ENCODE results near the gene MAN1A1.

Gene MAN1A1

GRCh38 chr6:119345114-119345513, 4.4 kb downstream of the MAN1A1 start:
- DNase-seq, result no peak

- DNase-seq, result no peak
These were observed 5.3 kb downstream of the MAN1A1 start for GRCh38 chr6:119344306-119344705.

- DNase-seq, result no peak
These were observed 5.9 kb downstream of the MAN1A1 start for GRCh38 chr6:119343573-119344146.

GRCh38 chr6:119343167-119343566, 6.4 kb downstream of the MAN1A1 start:
- DNase-seq, result no peak

GRCh38 chr6:119342430-119342829, 7.1 kb downstream of the MAN1A1 start:
- no peak for DNase-seq

- DNase-seq, result no peak
These were observed 8.6 kb downstream of the MAN1A1 start for GRCh38 chr6:119340796-119341487.

- DNase-seq, result no peak
These were observed 9.6 kb downstream of the MAN1A1 start for GRCh38 chr6:119339941-119340456.

GRCh38 chr6:119337762-119338161, 11.8 kb downstream of the MAN1A1 start:
- no peak for DNase-seq

GRCh38 chr6:119337252-119337651, 12.3 kb downstream of the MAN1A1 start:
- no peak for DNase-seq

- DNase-seq, result no peak
These were observed 14.9 kb downstream of the MAN1A1 start for GRCh38 chr6:119334535-119335264.

GRCh38 chr6:119333707-119334295, 15.8 kb downstream of the MAN1A1 start:
- DNase-seq, result no peak

GRCh38 chr6:119333063-119333609, 16.4 kb downstream of the MAN1A1 start:
- DNase-seq, result no peak

GRCh38 chr6:119331663-119332286, 17.8 kb downstream of the MAN1A1 start:
- DNase-seq, result no peak

- DNase-seq, result no peak
These were observed 18.9 kb downstream of the MAN1A1 start for GRCh38 chr6:119330520-119331113.

- no peak for DNase-seq
These were observed 19.8 kb downstream of the MAN1A1 start for GRCh38 chr6:119329794-119330180.

- no peak for DNase-seq
These were observed 20.4 kb downstream of the MAN1A1 start for GRCh38 chr6:119328892-119329793.

GRCh38 chr6:119328254-119328653, 21.3 kb downstream of the MAN1A1 start:
- DNase-seq, result no peak

GRCh38 chr6:119327810-119328209, 21.8 kb downstream of the MAN1A1 start:
- no peak for DNase-seq

- DNase-seq, result no peak
These were observed 23.1 kb downstream of the MAN1A1 start for GRCh38 chr6:119326291-119327005.

- no peak for DNase-seq
These were observed 23.8 kb downstream of the MAN1A1 start for GRCh38 chr6:119325559-119326265.
